Neural progenitor cell (in vitro differentiated cells): ENCODE data around the gene CDK4. TPM values are rescaled to one million over a fixed set of nuclear protein-coding genes. Genes with fewer than 3 reads are reported as not detected.

Experiments
- DNase-seq: peaks from one replicate; pipeline ENCODE4 v3.0.0-alpha.2; 2016; ENCODE audit warnings: low spot score
- H2AFZ ChIP-seq: fragments of 200-600 bp; sonication (generic); replicated peaks from 2 replicates; pipeline ENCODE4 v1.6.1; 2016; ENCODE audit warnings: antibody characterized with exemption
- H3F3A ChIP-seq: fragments of 200-600 bp; sonication (generic); 2 replicates; pipeline ENCODE4 v1.6.1; 2016; ENCODE audit warnings: antibody characterized with exemption, low read depth
- H3K27ac ChIP-seq: fragments of 200-600 bp; sonication (generic); 2 replicates; pipeline ENCODE4 v1.5.1; 2016; ENCODE audit warnings: mild to moderate bottlenecking
- H3K27me3 ChIP-seq: fragments of 200-600 bp; sonication (generic); 2 replicates; pipeline ENCODE4 v1.6.1; 2016; ENCODE audit warnings: mild to moderate bottlenecking, moderate library complexity
- H3K36me3 ChIP-seq: fragments of 200-600 bp; sonication (generic); 2 replicates; pipeline ENCODE4 v1.5.1; 2016
- H3K4me1 ChIP-seq: fragments of 200-600 bp; sonication (generic); 2 replicates; pipeline ENCODE4 v1.6.1; 2016; ENCODE audit warnings: mixed run types
- H3K4me2 ChIP-seq: fragments of 200-600 bp; sonication (generic); 2 replicates; pipeline ENCODE4 v1.6.1; 2016
- H3K4me3 ChIP-seq: fragments of 200-600 bp; sonication (generic); 2 replicates; pipeline ENCODE4 v1.5.1; 2016
- H3K79me2 ChIP-seq: fragments of 200-600 bp; sonication (generic); 2 replicates; pipeline ENCODE4 v1.6.1; 2016; ENCODE audit warnings: low read depth
- H3K9ac ChIP-seq: fragments of 200-600 bp; sonication (generic); 2 replicates; pipeline ENCODE4 v1.6.1; 2016
- H3K9me3 ChIP-seq: fragments of 200-600 bp; sonication (generic); 2 replicates; pipeline ENCODE4 v1.5.1; 2016; ENCODE audit warnings: low read depth
- H4K20me1 ChIP-seq: fragments of 200-600 bp; sonication (generic); 2 replicates; pipeline ENCODE4 v1.6.1; 2016; ENCODE audit warnings: low read depth
- H3K27ac Mint-ChIP-seq: 3 replicates; pipeline ENCODE4 v1.8.0; 2021; ENCODE audit warnings: mixed read lengths
- H3K27me3 Mint-ChIP-seq: 2 replicates; pipeline ENCODE4 v1.8.0; 2022; ENCODE audit warnings: low read depth, mild to moderate bottlenecking, inconsistent platforms, moderate library complexity, mixed read lengths; ENCODE audit not compliant: insufficient read depth
- H3K36me3 Mint-ChIP-seq: 3 replicates; pipeline ENCODE4 v1.8.0; 2021; ENCODE audit warnings: mixed read lengths
- H3K4me1 Mint-ChIP-seq: 3 replicates; pipeline ENCODE4 v1.8.0; 2021; ENCODE audit warnings: mixed read lengths
- H3K4me3 Mint-ChIP-seq: 3 replicates; pipeline ENCODE4 v1.8.0; 2021; ENCODE audit warnings: mild to moderate bottlenecking, moderate library complexity, mixed read lengths
- H3K9me3 Mint-ChIP-seq: 3 replicates; pipeline ENCODE4 v1.8.0; 2020; ENCODE audit warnings: mixed read lengths
- CTCF ChIP-seq: fragments of 200-600 bp; sonication (generic); IDR thresholded peaks from 2 replicates; pipeline ENCODE4 v1.5.1; 2017; ENCODE audit warnings: antibody characterized with exemption, mild to moderate bottlenecking
- EZH2 ChIP-seq: fragments of 200-600 bp; sonication (generic); IDR thresholded peaks from 2 replicates; pipeline ENCODE4 v1.6.1; 2017; ENCODE audit warnings: antibody characterized with exemption, mild to moderate bottlenecking, moderate library complexity
- EZH2phosphoT487 ChIP-seq: fragments of 200-600 bp; sonication (generic); IDR thresholded peaks from 2 replicates; pipeline ENCODE4 v1.6.1; 2017; ENCODE audit warnings: antibody characterized with exemption
- microRNA-seq: library from miRNA; unstranded; fragments of <30 nt; microRNA quantifications from one replicate; pipeline ENCODE4, GENCODE V29; 2016
- total RNA-seq: library from RNA; depleted of rRNA; stranded (reverse); fragments of >200 nt; gene quantifications from 2 replicates; pipeline ENCODE4 v1.2.3, GENCODE V29; 2015; ENCODE audit warnings: low replicate concordance

The CDK4 gene
- total RNA-seq, 1 donor from 2014 or later: 169 TPM

- H3K9me3 ChIP-seq: no peaks in the 10 kb centered on the region
- no peak for DNase-seq
- Mint-ChIP-seq H3K4me1 (no peaks in the 10 kb centered on the region), H3K9me3 (no peaks in the 10 kb centered on the region), H3K36me3 (peaks cover 22% of the 10 kb centered on the region), H3K4me3 (no peak overlapping the region), H3K27me3 (no peaks in the 10 kb centered on the region), H3K27ac (no peak overlapping the region)
- no peak overlapping the region for H3K27ac ChIP-seq
- H2AFZ ChIP-seq: no peak overlapping the region
- H4K20me1 ChIP-seq: no peaks in the 10 kb centered on the region
- H3K4me1 ChIP-seq: no peaks in the 10 kb centered on the region
- H3K79me2 ChIP-seq: no peaks in the 10 kb centered on the region
- H3K9ac ChIP-seq: no peak overlapping the region
- no peaks in the 10 kb centered on the region for H3K27me3 ChIP-seq
- H3K4me2 ChIP-seq: no peak overlapping the region
- TF ChIP-seq EZH2phosphoT487: no peak
- no peak for TF ChIP-seq CTCF
- TF ChIP-seq EZH2: no peak
- no peak overlapping the region for H3K4me3 ChIP-seq
- no peaks in the 10 kb centered on the region for H3F3A ChIP-seq
- peaks cover 4% of the 10 kb centered on the region for H3K36me3 ChIP-seq
Observed at GRCh38 chr12:57707250-57707649, 44.9 kb downstream of the CDK4 start.

DNA sequence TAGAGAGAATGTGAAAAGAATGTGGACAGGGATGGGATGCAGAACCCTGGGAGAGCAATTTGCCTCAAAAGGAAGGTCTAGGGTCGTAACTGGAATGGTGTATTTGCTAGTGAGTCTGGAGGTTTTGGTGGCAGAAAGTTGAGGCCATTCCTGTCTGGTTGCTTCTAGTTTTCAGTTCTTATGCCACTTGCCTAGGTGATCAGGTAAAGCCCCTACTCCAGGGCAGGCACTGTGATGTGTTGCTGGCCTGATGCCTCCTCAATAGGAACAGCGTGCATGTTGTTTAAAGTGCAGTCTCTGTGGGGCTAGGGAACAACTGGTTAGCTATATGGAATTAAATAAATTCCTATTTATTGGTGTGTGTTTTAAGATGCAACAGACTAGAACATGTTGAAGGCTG, 51.8 kb downstream of the CDK4 start:
- Mint-ChIP-seq H3K9me3 (no peaks in the 10 kb centered on the region), H3K4me1 (no peaks in the 10 kb centered on the region), H3K27me3 (no peaks in the 10 kb centered on the region), H3K4me3 (no peak overlapping the region), H3K36me3 (peaks cover 22% of the 10 kb centered on the region), H3K27ac (no peak overlapping the region)
- DNase-seq: no peak
- Histone ChIP-seq H3K36me3 (peaks cover 4% of the 10 kb centered on the region), H3K9ac (no peak overlapping the region), H2AFZ (no peak overlapping the region), H3K27ac (no peak overlapping the region), H3K4me3 (no peak overlapping the region), H3F3A (no peaks in the 10 kb centered on the region), H4K20me1 (no peaks in the 10 kb centered on the region), H3K27me3 (no peaks in the 10 kb centered on the region), H3K9me3 (no peaks in the 10 kb centered on the region), H3K4me1 (no peaks in the 10 kb centered on the region), H3K4me2 (no peak overlapping the region), H3K79me2 (peaks cover 1% of the 10 kb centered on the region)
- TF ChIP-seq CTCF (no peak), EZH2 (no peak), EZH2phosphoT487 (no peak)

- Histone ChIP-seq H3F3A (peaks cover under 1% of the 10 kb centered on the region), H3K4me3 (no peak overlapping the region), H3K9me3 (no peaks in the 10 kb centered on the region), H3K4me2 (no peak overlapping the region), H4K20me1 (no peaks in the 10 kb centered on the region), H2AFZ (no peak overlapping the region), H3K36me3 (no peaks in the 10 kb centered on the region), H3K79me2 (peaks cover 8% of the 10 kb centered on the region), H3K27me3 (no peaks in the 10 kb centered on the region), H3K4me1 (peaks cover 6% of the 10 kb centered on the region), H3K27ac (no peak overlapping the region), H3K9ac (no peak overlapping the region)
- Mint-ChIP-seq H3K4me1 (no peaks in the 10 kb centered on the region), H3K27ac (no peak overlapping the region), H3K36me3 (peaks cover 14% of the 10 kb centered on the region), H3K27me3 (no peaks in the 10 kb centered on the region), H3K9me3 (no peaks in the 10 kb centered on the region), H3K4me3 (no peak overlapping the region)
- no peak for DNase-seq
- TF ChIP-seq EZH2 (no peak), CTCF (no peak), EZH2phosphoT487 (no peak)
Observed at GRCh38 chr12:57698414-57698813, 53.7 kb downstream of the CDK4 start.

Small RNA genes lying within 50 kb of the gene (microRNA-seq; reads per million reads assigned to microRNA genes)
- not detected for gene MIR6759

Other genes with a start within 250 kb of the CDK4 start
- 2.3 and 4.3 TPM in 2 replicates for gene DDIT3, start 231.8 kb downstream of the CDK4 start, total RNA-seq
- 3.6 and 5.4 TPM in 2 replicates for gene MBD6, start 229.5 kb downstream of the CDK4 start, total RNA-seq
- 147 and 192 TPM in 2 replicates for gene DCTN2, start 205.1 kb downstream of the CDK4 start, total RNA-seq
- gene KIF5A, start 202.3 kb downstream of the CDK4 start, total RNA-seq: 7.9 and 8.6 TPM in 2 replicates
- gene PIP4K2C, start 161.1 kb downstream of the CDK4 start, total RNA-seq: 15.5 and 23.4 TPM in 2 replicates
- 56.4 and 67.9 TPM in 2 replicates for gene DTX3, start 147.5 kb downstream of the CDK4 start, total RNA-seq
- gene ARHGEF25, start 140.9 kb downstream of the CDK4 start, total RNA-seq: 17.3 and 27.3 TPM in 2 replicates
- 0.28 and 1.1 TPM in 2 replicates for gene B4GALNT1, start 119.1 kb downstream of the CDK4 start, total RNA-seq
- gene OS9, start 58.2 kb downstream of the CDK4 start, total RNA-seq: 107 and 113 TPM in 2 replicates
- gene AGAP2, start 13.6 kb downstream of the CDK4 start, total RNA-seq: 1.7 and 2.7 TPM in 2 replicates
- 57.6 and 61.3 TPM in 2 replicates for gene TSPAN31, start 7.3 kb downstream of the CDK4 start, total RNA-seq
- 8.1 and 11.9 TPM in 2 replicates for gene MARCHF9, start 2.8 kb upstream of the CDK4 start, total RNA-seq
- 0.17 and 0.99 TPM in 2 replicates for gene CYP27B1, start 14.8 kb upstream of the CDK4 start, total RNA-seq
- 4.5 and 5.6 TPM in 2 replicates for gene METTL1, start 19.8 kb upstream of the CDK4 start, total RNA-seq
- 2.1 and 4.8 TPM in 2 replicates for gene EEF1AKMT3, start 20.3 kb upstream of the CDK4 start, total RNA-seq
- gene TSFM, start 30.5 kb upstream of the CDK4 start, total RNA-seq: 18.1 and 19.0 TPM in 2 replicates
- 0.12 and 0.37 TPM in 2 replicates for gene AVIL, start 66.4 kb upstream of the CDK4 start, total RNA-seq
- gene CTDSP2, start 94.4 kb upstream of the CDK4 start, total RNA-seq: 43.6 and 73.2 TPM in 2 replicates
- 6.3 and 11.4 TPM in 2 replicates for gene ATP23, start 189.3 kb upstream of the CDK4 start, total RNA-seq